Subcutaneous adipose tissue (tissue), 4 donors: Measurements from ENCODE around the gene ZNF804A. TPM values are rescaled to one million over a fixed set of nuclear protein-coding genes. Genes with fewer than 3 reads are reported as not detected.

Experiments
- total RNA-seq, 4 donors: library from RNA; depleted of rRNA; stranded (reverse); fragments of >200 nt; gene quantifications; one replicate each; pipeline ENCODE4 v1.1.0, GENCODE V29; 2016
- TF ChIP-seq, protein P1 (sequence below): fragments of 450-650 bp; IDR thresholded peaks from one replicate; pipeline ENCODE4 v1.5.1; 2016; ENCODE audit warnings: low read depth, mild to moderate bottlenecking, control low read depth, antibody characterized with exemption, moderate library complexity

The ZNF804A gene
- total RNA-seq, 4 donors from 2014 or later = 0.16 to 1.2 (median 0.30) TPM

DNA sequence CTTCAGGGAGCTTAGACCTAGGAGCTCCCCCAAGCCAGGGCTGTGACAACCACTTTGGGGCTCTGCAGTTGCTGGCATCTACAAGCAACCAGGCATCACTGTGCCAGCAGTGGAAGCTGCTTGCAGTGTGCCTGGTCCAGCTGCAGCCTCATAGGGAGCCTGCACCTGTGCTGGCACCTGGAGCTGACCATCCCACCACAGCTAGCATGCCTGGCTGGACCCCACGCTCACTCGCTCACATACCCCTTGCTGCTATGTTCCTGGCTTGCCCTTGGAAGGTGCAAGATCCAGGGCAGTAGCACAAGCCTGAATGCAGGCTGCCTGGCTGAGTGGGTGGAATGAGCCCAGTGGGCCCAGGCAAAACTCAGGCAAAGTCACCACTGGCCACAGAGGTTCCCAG is 82.5 kb downstream of the ZNF804A start:
- TF ChIP-seq, protein P1, sequence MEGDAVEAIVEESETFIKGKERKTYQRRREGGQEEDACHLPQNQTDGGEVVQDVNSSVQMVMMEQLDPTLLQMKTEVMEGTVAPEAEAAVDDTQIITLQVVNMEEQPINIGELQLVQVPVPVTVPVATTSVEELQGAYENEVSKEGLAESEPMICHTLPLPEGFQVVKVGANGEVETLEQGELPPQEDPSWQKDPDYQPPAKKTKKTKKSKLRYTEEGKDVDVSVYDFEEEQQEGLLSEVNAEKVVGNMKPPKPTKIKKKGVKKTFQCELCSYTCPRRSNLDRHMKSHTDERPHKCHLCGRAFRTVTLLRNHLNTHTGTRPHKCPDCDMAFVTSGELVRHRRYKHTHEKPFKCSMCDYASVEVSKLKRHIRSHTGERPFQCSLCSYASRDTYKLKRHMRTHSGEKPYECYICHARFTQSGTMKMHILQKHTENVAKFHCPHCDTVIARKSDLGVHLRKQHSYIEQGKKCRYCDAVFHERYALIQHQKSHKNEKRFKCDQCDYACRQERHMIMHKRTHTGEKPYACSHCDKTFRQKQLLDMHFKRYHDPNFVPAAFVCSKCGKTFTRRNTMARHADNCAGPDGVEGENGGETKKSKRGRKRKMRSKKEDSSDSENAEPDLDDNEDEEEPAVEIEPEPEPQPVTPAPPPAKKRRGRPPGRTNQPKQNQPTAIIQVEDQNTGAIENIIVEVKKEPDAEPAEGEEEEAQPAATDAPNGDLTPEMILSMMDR = no peak

DNA sequence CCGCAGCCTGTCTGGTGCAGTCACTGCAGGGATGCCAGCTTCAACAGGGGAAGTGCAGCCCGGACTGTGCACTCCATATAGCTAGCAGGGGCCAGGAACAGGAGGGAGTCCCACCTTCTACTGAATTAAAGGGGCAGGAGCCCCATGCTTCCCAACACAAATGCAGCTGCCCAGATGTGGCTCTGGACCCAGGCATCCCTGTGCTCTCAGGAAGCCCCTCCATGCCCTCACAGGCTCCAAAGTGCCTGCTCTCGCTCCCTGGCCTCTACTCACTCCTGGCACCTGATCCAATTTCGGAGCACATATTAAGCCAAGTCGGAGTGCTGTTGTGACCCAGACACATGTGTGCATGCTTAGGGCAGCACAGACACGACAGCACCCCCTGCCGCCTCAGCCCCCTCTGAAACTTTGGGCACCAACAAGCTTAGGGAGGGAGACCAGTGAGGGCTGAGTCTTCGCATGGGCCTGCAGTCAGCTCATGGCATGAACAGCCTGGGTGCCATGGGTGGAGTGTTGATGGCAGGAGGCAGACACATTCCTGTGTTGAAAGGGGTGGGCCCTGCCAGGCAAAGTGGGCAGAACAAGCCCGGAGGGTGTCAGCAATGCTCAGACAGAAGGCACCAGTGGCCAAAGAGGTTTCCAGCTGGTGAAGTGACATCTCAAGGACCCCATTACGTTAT is 83.5 kb downstream of the ZNF804A start:
- TF ChIP-seq, protein P1 = no peak

DNA sequence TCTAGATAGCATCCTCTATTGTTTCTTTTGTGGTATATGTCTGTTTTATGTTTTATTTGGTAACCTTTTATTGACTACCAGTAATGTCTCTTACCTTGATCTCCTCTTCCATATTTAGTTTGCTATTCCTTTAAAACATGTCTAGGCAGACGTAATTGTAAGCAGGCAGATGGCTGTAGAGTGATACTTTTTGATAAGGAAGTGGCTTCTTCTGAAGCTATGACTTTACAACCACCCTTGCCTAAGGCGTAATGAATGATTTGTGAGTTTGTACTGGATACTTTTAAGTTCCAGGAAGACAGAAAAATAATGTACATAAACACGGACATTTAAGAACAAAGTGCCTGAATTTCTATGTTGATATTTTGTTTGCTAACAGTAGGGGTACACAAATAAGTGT is 85.6 kb downstream of the ZNF804A start:
- TF ChIP-seq, protein P1 = no peak

DNA sequence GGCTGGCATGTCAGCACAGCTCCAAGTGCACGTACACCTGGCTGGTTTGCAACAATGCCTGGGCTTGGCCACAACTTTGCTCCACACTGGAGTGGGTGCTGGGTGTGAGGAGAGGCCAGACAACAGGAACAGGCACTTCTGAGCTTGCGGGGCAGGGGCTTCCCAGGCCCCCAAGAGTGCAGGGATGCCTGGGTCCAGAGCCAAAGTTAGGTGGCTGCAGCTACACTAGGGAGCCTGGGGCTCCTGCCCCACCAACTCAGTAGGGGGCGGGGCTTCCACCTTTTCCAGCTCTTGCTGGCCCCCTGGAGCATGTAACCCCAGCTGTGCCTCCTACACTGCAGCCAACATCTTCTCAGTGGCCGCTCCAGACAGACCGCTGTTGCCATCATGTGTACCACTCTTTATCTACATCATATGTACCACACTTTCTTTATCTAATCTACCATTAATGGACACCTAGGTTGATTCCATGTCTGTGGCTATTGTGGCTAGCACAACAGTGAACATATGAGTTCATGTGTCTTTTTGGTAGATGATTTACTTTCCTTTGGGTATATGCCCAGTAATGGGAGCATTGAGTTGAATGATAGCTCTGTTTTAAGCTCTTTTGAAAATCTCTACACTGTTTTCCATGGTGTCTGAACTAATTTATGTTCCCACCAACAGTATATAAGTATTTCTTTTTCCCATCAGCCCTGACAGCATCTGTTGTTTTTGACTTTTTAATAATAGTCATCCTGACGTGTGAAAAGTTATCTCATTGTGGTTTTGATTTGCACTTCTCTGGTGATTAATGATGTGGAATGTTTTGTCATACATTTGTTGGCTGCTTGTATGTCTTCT is 87.9 kb downstream of the ZNF804A start:
- TF ChIP-seq, protein P1 = no peak

DNA sequence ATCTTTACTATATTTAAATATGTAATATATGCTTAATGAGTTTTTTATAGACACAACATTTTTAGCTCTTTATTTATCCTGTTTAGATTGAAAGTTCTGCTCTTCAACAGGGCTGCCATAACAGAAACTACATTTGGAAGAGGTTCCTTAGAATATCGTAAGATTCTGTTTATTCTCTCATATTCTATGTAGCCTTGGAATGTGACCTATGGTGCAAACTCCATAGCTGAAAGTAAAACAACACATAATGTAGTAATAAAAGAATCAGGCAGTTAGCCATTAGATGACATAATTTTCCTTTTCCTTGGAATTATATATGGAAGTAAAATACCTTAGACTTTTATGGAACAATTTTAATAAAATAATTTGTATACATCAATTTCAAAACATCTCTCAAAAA is 91.3 kb downstream of the ZNF804A start:
- TF ChIP-seq, protein P1 = no peak

DNA sequence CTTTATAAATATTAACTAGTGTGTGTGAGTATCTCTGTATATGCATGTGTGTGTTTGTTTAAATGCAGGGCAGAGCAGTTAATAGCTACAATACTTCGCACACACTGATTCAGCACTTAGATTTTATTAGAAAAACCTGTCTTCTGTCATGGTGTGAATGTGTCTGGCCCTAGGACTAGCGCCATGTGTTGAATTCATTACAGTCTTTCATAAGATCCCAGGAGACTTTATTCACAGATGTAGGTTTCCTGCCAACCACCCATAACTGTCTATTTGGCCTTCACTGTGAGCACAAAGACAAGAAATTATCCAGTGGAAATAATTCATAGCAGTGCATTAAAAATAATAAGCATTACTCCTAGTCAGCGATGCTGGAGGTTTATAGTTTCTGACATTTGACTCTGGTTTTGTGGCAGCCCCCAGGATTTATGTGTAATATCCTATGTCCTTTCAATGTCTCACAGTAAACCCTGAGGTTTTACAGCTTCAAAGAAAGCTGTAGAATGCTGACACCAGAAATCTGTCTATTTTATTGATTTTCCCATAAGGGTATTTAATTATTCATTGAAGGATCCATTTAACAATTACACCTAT is 93.9 kb downstream of the ZNF804A start:
- TF ChIP-seq, protein P1 = no peak

DNA sequence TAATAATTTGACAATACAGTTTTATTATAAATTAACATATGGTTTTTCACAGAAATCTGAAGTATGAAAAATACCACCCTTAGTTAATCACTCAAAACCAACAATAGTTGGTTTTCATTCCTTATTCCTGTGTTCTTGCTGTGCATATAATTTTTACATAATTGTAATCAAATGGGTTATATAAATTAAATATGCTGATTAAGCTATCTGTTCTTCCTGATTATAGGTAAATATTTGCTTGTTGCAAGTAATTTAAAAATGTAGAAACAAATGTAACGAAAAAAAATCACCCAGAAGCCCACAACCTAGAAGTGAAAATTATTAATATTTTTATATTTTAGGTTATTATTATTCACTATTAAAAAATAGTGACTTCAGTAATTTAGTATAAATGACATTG is 98.3 kb downstream of the ZNF804A start:
- TF ChIP-seq, protein P1 = no peak
